ENCODE data around the gene C10orf88.
A peak's percentile ranks its signal among the peaks of the same experiment; 100 is the strongest.

C10orf88 gene

GRCh38 chr10:122953902-122954730, at the start of gene C10orf88:
TSS of gene C10orf88 (minus strand) at chr10:122954227. CDS start at chr10:122954178, 49 bp downstream.
- DNase-seq (ENCODE audit: low spot score), result peak; percentile 98

- no peak for DNase-seq (ENCODE audit: low spot score)
Measured at GRCh38 chr10:123001370-123001769, 47.3 kb upstream of the C10orf88 start.

GRCh38 chr10:123000155-123000554, 46.1 kb upstream of the C10orf88 start:
- no peak for DNase-seq (ENCODE audit: low spot score)

- peak; percentile 37 for DNase-seq (ENCODE audit: low spot score)
Measured at GRCh38 chr10:122999347-122999746, 45.3 kb upstream of the C10orf88 start.

GRCh38 chr10:122998934-122999333, 44.9 kb upstream of the C10orf88 start:
- no peak for DNase-seq (ENCODE audit: low spot score)

- DNase-seq (ENCODE audit: low spot score), result no peak
Measured at GRCh38 chr10:122998360-122998917, 44.4 kb upstream of the C10orf88 start.

- DNase-seq (ENCODE audit: low spot score), result no peak
Measured at GRCh38 chr10:122997864-122998263, 43.8 kb upstream of the C10orf88 start.

GRCh38 chr10:122995936-122996335, 41.9 kb upstream of the C10orf88 start:
- no peak for DNase-seq (ENCODE audit: low spot score)

GRCh38 chr10:122993797-122994336, 39.8 kb upstream of the C10orf88 start:
- DNase-seq (ENCODE audit: low spot score), result no peak

GRCh38 chr10:122992031-122992585, 38.1 kb upstream of the C10orf88 start:
- DNase-seq (ENCODE audit: low spot score), result no peak

GRCh38 chr10:122990278-122990677, 36.3 kb upstream of the C10orf88 start:
- no peak for DNase-seq (ENCODE audit: low spot score)

- no peak for DNase-seq (ENCODE audit: low spot score)
Measured at GRCh38 chr10:122988501-122988900, 34.5 kb upstream of the C10orf88 start.

- DNase-seq (ENCODE audit: low spot score), result no peak
Measured at GRCh38 chr10:122986335-122986734, 32.3 kb upstream of the C10orf88 start.

GRCh38 chr10:122984708-122985107, 30.7 kb upstream of the C10orf88 start:
- no peak for DNase-seq (ENCODE audit: low spot score)

- no peak for DNase-seq (ENCODE audit: low spot score)
Measured at GRCh38 chr10:122983898-122984297, 29.9 kb upstream of the C10orf88 start.

GRCh38 chr10:122981066-122981464, 27.0 kb upstream of the C10orf88 start:
- DNase-seq (ENCODE audit: low spot score), result peak; percentile 43

GRCh38 chr10:122980209-122981065, 26.4 kb upstream of the C10orf88 start, which contains the start of gene PSTK:
TSS of gene PSTK (plus strand) at chr10:122980401. CDS start at chr10:122980480, 79 bp downstream.
- peak; percentile 85 for DNase-seq (ENCODE audit: low spot score)

GRCh38 chr10:122974543-122975064, 20.6 kb upstream of the C10orf88 start:
- no peak for DNase-seq (ENCODE audit: low spot score)

GRCh38 chr10:122974023-122974422, 20.0 kb upstream of the C10orf88 start:
- no peak for DNase-seq (ENCODE audit: low spot score)

GRCh38 chr10:122968698-122969097, 14.7 kb upstream of the C10orf88 start:
- no peak for DNase-seq (ENCODE audit: low spot score)

- no peak for DNase-seq (ENCODE audit: low spot score)
Measured at GRCh38 chr10:122966879-122967278, 12.9 kb upstream of the C10orf88 start.

GRCh38 chr10:122962405-122962804, 8.4 kb upstream of the C10orf88 start:
- DNase-seq (ENCODE audit: low spot score), result no peak

Data from SW480 (cell line).